ENCODE data around the gene RTN1.

Gene RTN1

DNA sequence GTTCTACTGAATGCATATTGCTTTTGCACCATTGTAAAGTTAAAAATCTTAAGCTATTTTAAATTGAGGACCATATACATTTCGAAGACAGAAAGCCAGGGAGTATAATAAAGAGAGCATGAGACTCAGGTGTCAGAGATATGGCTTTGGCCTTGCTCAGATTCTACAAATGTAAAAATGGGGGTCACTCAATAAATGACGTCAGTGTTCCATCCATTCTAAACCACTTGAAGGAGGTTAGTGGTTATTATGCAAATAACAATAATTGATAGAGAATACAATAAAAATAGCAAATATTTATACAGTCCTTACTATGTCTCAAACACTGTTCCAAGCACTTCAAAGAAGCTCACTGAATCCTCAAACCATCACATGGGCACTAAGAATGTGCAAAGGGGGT lies 20.1 kb downstream of the RTN1 start:
- DNase-seq (ENCODE audit: low read depth in 3 of 3): no peak

DNA sequence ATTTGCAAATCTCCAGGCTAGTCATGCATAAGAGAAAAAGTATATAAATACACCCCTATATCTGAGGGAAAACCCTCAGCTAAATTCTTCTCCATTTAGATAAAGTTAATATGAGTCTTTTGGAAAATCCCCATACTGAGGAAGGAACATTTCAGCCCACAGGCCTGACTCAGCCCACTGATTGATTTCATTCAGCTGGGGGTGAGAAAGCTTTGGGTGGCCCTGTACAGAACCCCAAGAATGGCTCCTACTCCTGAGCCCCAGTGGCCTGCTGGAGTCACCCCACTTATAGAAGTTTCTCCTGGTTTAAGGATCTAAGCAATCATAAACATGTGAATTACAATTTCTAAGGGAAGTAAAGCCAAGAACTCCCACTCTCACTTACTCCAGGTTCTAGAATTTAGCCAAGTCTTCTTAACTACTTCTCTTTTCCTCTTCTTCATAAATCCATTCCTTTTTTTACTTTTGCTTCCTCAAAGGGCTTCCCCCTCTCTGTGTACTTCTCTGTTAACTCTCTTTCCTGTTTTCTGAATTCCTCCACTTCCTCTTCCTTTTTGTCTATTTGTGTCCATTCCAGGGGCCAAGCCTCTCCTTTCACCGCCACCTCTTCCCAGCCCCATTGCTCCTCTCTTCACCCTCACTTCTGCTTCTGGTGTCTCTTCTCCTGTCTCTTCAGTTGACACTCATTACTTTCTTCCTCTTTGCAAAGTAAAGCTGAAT lies 21.0 kb downstream of the RTN1 start:
- DNase-seq (ENCODE audit: low read depth in 3 of 3): no peak

DNA sequence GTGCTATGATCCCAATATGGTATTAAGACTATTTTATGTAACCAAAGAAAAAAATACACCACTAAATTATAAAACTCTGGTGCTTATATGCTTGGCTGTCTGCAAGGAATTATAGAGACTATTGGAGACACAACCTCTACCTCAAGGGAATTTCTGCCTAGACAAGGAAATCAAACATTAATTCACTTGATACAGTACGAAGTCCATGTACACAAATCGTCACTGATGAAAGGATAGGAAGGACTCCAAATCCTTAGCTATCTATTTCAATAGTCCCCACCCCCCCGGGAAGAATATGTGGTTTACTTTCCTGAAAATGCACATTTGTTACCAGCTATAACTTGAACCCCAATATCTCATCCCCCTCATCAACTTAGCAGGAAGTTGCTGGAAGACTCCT lies 21.9 kb downstream of the RTN1 start:
- no peak for DNase-seq (ENCODE audit: low read depth in 3 of 3)

DNA sequence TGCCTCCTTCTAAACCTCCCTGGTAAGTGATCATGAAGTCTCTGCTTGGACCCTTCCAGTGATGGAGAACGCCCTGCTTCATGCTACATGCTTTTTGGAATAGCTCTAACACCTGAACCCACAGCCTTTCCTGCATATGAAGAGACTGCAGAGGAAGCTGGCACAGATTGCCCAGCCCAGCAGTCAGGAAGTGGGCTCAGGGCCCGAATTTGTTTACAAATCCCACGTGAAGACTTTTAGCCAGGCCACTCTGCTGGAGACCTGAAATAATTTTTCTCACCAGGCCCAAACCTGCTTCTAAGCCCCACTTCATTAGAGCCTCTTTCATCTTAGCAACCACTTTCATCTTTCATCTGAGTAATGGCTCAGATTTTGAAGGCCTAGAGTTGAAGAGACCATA lies 22.9 kb downstream of the RTN1 start:
- DNase-seq (ENCODE audit: low read depth in 3 of 3): no peak

DNA sequence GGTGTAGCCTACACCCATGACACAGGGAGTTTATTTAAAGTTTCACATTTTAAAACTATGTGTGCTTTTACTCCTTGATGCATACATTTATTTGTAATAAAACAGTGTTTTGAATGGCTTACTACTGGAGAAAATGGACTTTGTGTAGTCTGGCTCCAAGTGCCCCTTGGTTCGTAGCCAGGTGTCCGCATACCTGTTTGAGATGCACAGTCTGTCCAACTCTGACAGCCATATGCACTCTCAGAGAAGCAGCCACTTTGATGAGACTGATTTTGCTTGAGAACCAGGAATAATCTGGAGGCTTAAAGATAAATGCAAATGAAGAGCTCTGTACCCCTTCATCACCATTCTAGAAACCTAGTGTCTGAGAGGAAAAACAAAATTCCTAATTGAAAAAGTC lies 24.0 kb downstream of the RTN1 start:
- no peak for DNase-seq (ENCODE audit: low read depth in 3 of 3)

DNA sequence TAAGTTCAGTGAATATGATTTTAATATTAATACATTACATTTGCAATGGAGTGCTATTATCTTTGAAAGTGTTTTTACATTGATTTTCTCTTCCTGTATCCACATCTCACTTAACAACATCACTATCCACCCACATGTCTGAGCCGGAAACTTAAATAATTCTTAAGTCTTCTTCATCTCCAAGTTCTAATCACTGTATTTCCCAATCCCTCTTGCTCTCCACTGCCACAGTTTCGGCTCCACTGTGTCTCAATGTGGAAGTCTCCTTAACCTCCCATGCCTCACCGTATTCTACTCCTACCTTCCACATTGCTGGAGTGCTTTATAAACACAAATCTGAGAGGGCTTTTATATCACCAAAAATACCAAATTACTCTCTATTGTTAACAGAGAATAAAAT lies 25.3 kb downstream of the RTN1 start:
- DNase-seq (ENCODE audit: low read depth in 3 of 3): no peak

DNA sequence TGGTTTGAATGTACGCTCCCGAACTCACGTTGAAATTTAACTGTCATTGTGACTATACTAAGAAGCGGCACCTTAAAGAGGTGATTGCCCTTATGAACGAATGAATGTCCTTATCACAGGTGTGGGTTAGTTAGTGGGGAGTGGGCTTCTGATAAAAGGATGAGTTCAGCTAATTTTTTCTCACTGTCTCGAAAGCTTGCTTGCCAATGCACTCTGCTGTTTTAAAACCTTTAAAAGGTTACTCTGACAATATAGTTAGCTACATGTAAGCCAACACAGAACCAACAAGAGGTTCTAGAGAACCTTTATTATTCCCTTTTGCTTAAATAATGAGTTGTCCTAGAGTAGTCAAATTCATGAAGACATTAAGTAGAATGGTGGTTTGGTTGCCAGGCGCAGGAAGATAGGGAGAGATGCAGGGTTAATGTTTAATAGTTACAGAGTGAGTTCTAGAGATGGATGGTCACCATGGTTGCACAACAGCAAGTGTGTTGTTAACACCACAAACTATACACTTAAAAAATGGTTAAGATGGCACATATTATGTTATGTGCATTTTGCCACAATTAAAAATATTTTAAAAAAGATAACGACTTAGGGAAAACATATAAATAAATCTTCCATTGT lies 26.3 kb downstream of the RTN1 start:
- no peak for DNase-seq (ENCODE audit: low read depth in 3 of 3)

DNA sequence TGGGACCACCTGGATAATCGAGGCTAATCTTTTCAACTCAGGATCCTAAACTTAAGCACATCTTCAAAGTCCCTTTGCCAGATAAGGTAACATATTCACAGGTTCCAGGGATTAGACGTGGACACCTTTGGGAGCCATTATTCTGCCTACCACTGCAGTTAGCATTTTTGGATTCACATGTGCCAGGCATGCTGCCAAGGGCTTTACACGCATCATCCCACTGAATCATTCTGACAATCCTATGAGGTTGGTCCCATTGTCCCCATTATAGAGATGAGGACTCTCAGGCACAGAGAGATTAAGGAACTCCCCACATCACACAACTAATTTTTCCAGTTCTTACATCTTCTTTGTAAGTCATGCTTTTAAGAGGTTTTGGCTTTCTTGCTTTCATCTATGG lies 34.5 kb downstream of the RTN1 start:
- no peak for DNase-seq (ENCODE audit: low read depth in 3 of 3)

DNA sequence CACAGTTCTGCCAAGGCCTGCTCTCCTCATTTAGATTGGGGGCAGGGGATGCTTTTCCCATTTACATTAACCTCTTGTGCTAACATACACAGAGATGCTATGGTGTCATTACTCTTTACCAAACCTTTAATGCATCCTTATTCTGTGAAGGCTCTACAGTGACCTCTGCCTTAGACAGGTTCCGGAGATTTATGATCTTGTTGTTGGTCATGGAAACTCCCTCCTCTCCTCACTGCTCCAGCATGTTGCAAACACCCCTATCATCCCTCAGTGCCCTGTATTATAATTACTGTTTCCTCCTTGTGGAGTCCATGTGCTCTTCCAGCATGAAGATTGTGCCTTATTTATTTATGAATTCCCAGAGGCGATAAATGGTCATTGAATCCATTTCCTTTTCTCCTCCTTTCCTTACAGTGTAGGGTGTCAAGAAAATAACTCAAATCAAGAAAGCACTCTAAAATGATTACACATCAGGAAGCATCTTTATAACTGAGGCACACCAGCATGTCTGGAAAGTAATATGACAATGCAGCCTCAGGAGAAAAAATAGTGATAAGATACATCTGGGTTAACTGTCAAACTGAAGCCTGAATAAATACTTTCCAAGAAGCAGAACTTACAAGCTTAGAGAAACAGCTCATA lies 37.8 kb downstream of the RTN1 start:
- DNase-seq (ENCODE audit: low read depth in 3 of 3): no peak

DNA sequence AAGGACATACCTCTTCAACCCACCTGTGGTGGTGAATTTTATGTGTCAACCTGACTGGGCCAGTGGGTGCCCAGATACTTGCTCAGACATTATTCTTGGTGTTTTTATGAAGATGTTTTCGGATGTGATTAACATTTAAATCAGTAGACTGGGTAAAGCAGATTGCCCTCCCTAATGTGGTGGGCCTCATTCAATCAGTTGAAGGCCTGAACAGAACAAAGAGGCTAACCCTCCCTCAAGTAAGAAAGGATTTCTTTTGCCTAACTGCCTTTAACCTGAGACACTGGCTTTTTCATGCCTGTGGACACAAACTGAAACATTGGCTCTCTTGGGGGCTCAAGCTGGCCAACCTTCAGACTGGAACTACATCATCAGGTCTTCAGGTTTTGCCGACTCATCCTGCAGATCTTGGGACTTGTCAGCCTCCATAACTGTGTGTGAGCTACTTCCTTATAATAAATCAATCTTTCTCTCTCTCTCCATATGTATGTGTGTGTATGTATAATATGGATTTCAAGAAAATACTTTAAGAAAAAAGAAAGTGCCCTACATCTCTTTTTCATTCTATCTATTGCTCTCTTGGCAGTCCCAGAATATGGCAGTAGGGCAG lies 39.4 kb downstream of the RTN1 start:
- no peak for DNase-seq (ENCODE audit: low read depth in 3 of 3)

DNA sequence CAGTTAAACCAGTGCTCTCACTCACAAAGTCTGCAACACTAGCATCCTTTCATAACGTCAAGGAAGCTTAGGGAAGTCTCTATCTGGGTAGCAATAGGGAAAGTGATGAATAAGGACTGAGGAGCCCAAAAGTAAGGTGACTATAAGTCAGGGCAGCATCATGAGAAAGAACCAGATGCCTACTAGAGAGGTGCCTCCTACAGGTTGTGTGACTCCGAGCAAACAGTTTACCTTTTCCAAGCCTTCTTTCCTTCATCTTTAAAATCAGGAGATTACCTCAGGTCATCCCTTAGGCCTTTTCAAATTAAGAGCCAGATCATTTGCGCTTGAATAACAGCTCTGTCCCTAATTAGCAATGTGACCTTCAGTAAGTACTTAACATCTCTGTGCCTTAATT lies 40.2 kb downstream of the RTN1 start:
- DNase-seq (ENCODE audit: low read depth in 3 of 3): no peak

DNA sequence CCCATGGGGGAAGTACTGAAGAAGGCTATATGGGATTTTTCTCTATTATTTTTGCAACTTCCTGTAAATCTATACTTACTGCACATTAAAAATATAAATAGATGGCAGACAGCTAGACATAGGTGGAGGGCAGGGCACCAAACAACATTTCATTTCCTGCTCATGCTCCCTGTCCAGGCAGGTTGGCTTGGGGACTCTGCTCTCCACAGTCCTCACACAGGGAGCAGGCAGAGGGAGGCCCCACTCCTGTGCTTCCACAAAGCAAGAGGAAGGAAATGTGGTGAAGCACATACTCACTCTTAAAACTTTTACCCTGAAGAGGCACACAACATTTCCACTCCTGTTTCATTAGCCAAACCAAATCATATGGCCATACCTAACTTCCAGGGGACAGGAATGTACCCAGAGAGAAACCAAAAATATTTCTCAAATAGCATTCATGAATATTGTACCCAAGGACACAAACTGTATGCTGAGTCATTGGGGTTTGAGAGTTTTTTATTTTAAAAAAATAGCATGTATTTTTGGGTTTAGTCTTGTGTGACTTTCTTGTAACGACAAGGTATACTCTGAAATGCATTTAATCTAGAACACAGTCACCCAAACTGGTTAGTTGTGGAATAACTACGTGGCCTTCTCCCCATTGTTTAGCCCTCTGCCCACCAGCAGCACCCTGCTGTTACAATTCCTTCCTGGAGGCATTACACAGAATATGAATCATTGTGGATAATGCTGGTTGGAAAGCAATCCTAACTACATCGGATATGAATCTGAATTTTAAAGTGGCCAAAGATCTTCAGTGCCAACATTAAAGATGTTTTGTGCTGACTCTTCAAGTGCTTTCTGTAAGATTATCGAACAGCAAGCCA lies 40.9 kb downstream of the RTN1 start:
- DNase-seq (ENCODE audit: low read depth in 3 of 3): no peak

DNA sequence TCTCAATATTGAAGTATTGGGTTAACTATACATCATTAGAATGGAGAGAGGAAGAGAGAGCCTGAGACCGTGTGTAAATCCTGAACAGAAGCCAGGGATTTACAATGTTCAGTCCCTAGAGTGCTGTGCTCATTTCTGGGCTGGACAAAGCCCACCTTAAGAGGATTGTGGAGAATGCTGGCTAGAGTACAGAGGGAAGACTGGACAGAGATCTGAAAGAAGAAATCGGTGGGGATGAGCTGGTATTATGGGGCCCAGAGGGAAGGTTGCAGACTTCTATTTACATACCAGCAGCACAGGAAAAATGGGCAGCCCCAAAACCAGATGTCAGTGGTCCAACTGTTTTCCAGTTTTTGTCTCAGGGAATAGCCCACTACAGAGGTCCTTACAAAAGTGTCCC lies 42.3 kb downstream of the RTN1 start:
- no peak for DNase-seq (ENCODE audit: low read depth in 3 of 3)

DNA sequence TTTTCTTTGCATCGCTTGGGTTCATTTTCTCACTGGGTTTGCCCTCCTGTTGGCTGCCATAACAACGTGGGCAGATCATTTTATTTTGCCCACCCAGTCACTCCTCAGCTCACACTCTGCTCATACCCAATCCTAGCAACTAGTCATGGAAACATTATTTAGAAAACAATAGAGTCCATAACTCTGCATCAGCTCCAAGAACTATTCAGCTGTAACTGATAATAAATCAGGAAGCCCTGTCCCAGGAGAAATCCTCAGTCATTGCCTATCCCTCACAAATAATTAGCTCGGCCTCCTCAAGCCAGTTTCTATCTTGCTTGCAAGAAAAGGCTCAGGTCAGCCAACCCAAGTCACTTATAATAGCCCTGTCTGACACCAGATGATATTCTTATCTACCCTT lies 43.2 kb downstream of the RTN1 start:
- DNase-seq (ENCODE audit: low read depth in 3 of 3): no peak

DNA sequence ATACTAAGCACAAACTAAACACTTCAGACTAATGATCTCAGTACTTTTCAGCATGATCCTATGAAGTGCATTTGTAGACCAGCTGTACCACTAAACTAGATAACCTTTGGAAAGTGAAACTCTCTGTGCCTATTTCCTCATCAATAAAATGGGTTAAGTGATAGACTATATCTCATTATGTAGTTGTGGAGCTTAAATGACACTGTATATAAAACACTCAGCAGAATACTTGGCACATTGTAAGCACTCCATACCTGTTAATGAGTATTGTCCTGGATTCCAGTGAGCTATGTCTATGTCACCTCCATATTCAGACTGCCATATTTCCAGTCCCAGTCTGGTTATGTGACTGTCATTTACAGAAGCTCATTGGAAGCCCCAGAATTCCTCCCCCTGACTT lies 44.4 kb downstream of the RTN1 start:
- DNase-seq (ENCODE audit: low read depth in 3 of 3): no peak

DNA sequence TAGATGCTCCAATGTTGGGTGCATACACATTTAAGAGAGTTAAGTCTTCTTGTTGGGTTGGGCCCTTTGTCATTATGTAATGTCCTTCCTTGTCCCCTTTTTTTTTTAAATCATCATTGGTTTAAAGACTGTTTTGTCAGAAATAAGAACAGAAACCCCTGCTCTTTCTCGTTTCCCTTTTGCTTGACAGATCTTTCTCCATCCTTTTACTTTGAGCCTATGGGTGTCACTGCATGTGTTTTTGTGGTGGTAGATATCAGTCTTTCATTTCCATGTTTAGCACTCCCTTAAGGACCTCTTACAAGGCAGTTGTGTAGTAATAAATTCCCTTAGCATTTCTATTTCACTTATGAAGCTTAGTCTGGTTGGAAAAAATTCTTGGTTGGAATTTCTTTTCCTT lies 47.4 kb downstream of the RTN1 start:
- no peak for DNase-seq (ENCODE audit: low read depth in 3 of 3)

DNA sequence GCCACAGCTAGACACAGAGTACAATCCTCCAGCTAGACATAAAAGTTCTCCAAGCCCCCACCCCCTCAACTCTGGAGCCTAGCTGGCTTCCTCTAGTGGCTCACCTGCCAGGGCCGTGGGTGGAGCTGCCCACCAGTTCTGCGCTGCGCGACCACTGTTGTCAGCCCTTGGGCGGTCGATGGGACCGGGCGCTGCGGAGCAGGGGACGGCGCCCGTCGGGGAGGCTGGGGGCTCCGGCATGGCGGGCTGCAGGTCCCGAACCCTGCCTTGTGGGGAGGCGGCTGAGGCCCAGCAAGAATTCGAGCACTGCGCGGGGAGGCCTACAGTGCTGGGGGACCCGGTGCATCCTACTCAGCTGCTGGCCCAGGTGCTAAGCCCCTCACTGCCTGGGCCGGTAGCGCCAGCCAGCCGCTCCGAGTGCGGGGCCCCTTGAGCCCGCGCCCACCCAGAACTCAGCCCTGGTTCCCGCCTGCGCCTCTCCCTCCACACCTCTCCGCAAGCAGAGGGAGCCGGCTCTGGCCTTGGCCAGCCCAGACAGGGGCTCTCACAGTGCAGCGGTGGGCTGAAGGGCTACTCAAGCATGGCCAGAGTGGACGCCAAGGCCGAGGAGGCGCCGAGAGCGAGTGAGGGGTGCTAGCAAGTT lies 51.0 kb downstream of the RTN1 start:
- no peak for DNase-seq (ENCODE audit: low read depth in 3 of 3)

DNA sequence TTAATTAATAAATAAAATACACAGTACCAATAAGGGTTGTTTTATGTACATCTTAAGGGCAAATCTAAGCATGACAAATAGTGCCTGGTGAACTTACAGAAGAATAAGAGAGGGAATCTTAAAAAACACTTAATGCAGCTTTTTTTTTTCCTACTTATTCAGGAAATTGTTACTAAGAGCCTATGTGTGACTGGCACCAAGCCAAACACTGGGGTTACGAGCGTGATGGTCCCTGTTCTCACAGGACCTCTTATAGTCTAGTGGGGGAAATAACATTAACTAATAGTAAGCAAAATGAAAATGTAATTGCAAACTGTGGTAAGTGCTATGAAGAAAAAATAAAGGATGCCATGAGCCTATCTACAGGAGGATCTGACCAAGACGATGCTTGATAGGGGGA lies 53.6 kb downstream of the RTN1 start:
- no peak for DNase-seq (ENCODE audit: low read depth in 3 of 3)

DNA sequence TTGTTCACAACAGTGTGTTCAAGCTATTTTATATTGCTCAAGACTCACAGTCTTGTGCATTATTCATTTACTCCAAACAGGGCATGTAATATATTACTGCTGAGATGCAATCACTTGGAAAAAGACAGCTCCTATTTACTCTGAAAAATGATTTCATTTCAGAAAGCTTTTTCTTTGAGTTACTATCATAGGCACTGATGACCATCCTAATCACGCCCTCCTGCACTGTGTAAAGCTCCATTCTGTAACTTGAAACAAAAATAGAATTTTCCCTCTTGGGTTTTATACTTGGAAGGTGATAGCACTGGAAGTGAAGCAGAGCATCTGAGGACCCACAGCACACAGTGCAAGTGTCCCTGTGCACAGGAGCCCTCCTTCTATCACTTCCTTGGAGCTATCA lies 55.6 kb downstream of the RTN1 start:
- no peak for DNase-seq (ENCODE audit: low read depth in 3 of 3)

DNA sequence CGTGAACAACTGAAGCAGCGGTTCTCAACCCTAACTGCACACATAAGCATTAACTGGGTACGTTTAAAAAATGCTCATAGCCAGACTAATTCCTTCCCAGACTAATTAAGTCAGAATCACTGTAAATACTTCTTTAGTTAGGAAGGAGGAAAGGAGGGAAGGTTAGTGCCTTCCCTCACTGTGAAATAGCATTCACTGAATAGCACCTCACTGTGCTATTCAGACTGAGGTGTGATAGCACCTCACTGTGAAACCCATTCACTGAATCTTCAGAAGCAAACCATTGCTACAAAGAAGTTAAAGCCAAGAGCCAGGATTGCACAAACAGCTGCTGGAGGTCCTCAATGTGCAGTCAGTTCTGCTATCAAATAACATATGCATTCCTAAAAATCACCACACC lies 58.8 kb downstream of the RTN1 start:
- DNase-seq (ENCODE audit: low read depth in 3 of 3): no peak

DNA sequence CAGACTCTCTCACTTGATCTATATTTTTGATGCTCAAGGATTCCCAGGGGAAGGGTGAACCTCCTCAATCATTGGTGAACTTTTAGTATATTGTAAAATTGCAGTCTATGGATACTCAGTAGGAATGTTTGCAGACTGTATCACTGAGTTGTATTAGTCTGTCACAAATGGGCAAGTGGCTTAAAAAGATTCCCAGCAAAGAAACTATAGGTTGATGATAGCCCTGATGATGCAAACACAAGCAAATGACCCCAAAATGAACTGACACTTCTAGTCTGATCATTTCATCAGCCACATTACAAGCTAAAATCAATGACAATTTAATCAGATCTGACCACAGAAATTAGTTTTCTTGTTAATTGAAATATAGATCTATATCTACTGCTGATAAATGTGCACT lies 59.5 kb downstream of the RTN1 start:
- DNase-seq (ENCODE audit: low read depth in 3 of 3): no peak

Measured in stimulated activated CD4-positive, alpha-beta T cell treated with anti-CD3 and anti-CD28 coated beads, TNF-alpha, amount 100 ng/mL, for 24 hours (primary cell).